Naive thymus-derived CD4-positive, alpha-beta T cell (primary cell): Measurements from ENCODE around the gene DCUN1D1. TPM values are rescaled to one million over a fixed set of nuclear protein-coding genes. Genes with fewer than 3 reads are reported as not detected.

Source experiments
- ATAC-seq: fragments of 150-1000 bp; cut with Tn5 transposase; 2 replicates; pipeline ENCODE4 v1.10.0; 2021; ENCODE audit warnings: mild to moderate bottlenecking, moderate library complexity
- CTCF ChIA-PET: fragments of 350-600 bp; sonication (Branson Sonifier 250); formaldehyde crosslinking; loops from one replicate; lab custom pipeline; 2021; ENCODE audit warnings: antibody characterized with exemption; lab: Charles Lee
- POLR2A ChIA-PET: fragments of 350-600 bp; sonication (Branson Sonifier 250); formaldehyde crosslinking; loops from one replicate; lab custom pipeline; 2021; ENCODE audit warnings: antibody characterized with exemption, inconsistent platforms; lab: Charles Lee
- DNase-seq, 9 donors: peaks; one replicate each; pipeline versions ENCODE4 v3.0.0 to v3.0.0-alpha.2; 2020 to 2022; ENCODE audit warnings: mixed read lengths in 1 of 9
- H3K27ac ChIP-seq: one replicate; pipeline ENCODE4 v1.7.0; 2013; ENCODE audit warnings: mild to moderate bottlenecking, low read depth, low read length, moderate library complexity
- H3K27me3 ChIP-seq, 2 donors: one replicate each; pipeline ENCODE4 v1.7.0; 2013; ENCODE audit warnings: low read length in 2 of 2, mild to moderate bottlenecking in 2 of 2, moderate library complexity in 2 of 2; ENCODE audit not compliant: control insufficient read depth in 2 of 2, insufficient read depth in 2 of 2
- H3K36me3 ChIP-seq, 3 experiments: 1 replicate in 2 of 3; 2 replicates in 1 of 3; pipeline ENCODE4 v1.7.0; 2013; ENCODE audit warnings: low read length in 3 of 3, mild to moderate bottlenecking in 3 of 3, moderate library complexity in 1 of 3; ENCODE audit not compliant: insufficient read depth in 3 of 3, control insufficient read depth in 2 of 3
- H3K4me1 ChIP-seq, 2 donors: one replicate each; pipeline ENCODE4 v1.7.0; 2013; ENCODE audit warnings: low read length in 2 of 2, mild to moderate bottlenecking in 2 of 2, moderate library complexity in 1 of 2; ENCODE audit not compliant: control insufficient read depth in 2 of 2, insufficient read depth in 2 of 2
- H3K4me3 ChIP-seq: 2 replicates; pipeline ENCODE4 v1.7.0; 2013; ENCODE audit warnings: mild to moderate bottlenecking, low read length
- H3K9me3 ChIP-seq, 3 experiments: 1 replicate in 2 of 3; 2 replicates in 1 of 3; pipeline ENCODE4 v1.7.0; 2013; ENCODE audit warnings: low read length in 3 of 3; ENCODE audit not compliant: control insufficient read depth in 2 of 3
- H3K27ac Mint-ChIP-seq, 9 donors: one replicate each; pipeline ENCODE4 v1.8.0; 2020 to 2022; ENCODE audit warnings: mixed read lengths in 9 of 9, mild to moderate bottlenecking in 8 of 9, moderate library complexity in 5 of 9, inconsistent platforms in 2 of 9
- H3K27me3 Mint-ChIP-seq, 5 donors: one replicate each; pipeline ENCODE4 v1.8.0; 2021 to 2022; ENCODE audit warnings: mixed read lengths in 5 of 5, mild to moderate bottlenecking in 1 of 5
- H3K36me3 Mint-ChIP-seq, 5 donors: one replicate each; pipeline ENCODE4 v1.8.0; 2020 to 2022; ENCODE audit warnings: mixed read lengths in 5 of 5, mild to moderate bottlenecking in 3 of 5, inconsistent platforms in 1 of 5
- H3K4me1 Mint-ChIP-seq, 7 donors: one replicate each; pipeline ENCODE4 v1.8.0; 2020 to 2022; ENCODE audit warnings: mixed read lengths in 7 of 7, mild to moderate bottlenecking in 3 of 7, inconsistent platforms in 1 of 7
- H3K4me3 Mint-ChIP-seq, 10 donors: one replicate each; pipeline ENCODE4 v1.8.0; 2020 to 2022; ENCODE audit warnings: mild to moderate bottlenecking in 10 of 10, mixed read lengths in 10 of 10, moderate library complexity in 6 of 10, inconsistent platforms in 2 of 10
- H3K9me3 Mint-ChIP-seq, 11 donors: one replicate each; pipeline ENCODE4 v1.8.0; 2020 to 2022; ENCODE audit warnings: mixed read lengths in 11 of 11, mild to moderate bottlenecking in 4 of 11, inconsistent platforms in 1 of 11, moderate library complexity in 1 of 11
- intact Hi-C, 2 donors: fragments of 100-400 bp; cut with micrococcal nuclease; formaldehyde crosslinking; loops; one replicate each; pipeline ENCODE4 v1.15.1; 2023
- polyA plus RNA-seq, 2 donors: library from polyadenylated mRNA; unstranded; fragments of 300-500 nt; fragmentation: Illumina TruSeq; gene quantifications; one replicate each; pipeline ENCODE4 v1.2.3, GENCODE V29; 2021
- total RNA-seq, 6 experiments: library from RNA in 5 of 6; stranded (reverse) in 5 of 6; gene quantifications; 1 replicate in 5 of 6; 2 replicates in 1 of 6; pipeline ENCODE4 v1.2.3 and lab custom pipeline; 2021 to 2026

The DCUN1D1 gene
- 10 to 100 TPM; 23.7 to 53.0 (median 34.0) TPM for total RNA-seq
- 10 to 100 TPM; 22.2 to 23.9 TPM for polyA plus RNA-seq
- 21.9 reads per million, percentile 52 among the genes with 10 or more reads in this experiment for total RNA-seq (lab: John Stamatoyannopoulos, UW)

DNA sequence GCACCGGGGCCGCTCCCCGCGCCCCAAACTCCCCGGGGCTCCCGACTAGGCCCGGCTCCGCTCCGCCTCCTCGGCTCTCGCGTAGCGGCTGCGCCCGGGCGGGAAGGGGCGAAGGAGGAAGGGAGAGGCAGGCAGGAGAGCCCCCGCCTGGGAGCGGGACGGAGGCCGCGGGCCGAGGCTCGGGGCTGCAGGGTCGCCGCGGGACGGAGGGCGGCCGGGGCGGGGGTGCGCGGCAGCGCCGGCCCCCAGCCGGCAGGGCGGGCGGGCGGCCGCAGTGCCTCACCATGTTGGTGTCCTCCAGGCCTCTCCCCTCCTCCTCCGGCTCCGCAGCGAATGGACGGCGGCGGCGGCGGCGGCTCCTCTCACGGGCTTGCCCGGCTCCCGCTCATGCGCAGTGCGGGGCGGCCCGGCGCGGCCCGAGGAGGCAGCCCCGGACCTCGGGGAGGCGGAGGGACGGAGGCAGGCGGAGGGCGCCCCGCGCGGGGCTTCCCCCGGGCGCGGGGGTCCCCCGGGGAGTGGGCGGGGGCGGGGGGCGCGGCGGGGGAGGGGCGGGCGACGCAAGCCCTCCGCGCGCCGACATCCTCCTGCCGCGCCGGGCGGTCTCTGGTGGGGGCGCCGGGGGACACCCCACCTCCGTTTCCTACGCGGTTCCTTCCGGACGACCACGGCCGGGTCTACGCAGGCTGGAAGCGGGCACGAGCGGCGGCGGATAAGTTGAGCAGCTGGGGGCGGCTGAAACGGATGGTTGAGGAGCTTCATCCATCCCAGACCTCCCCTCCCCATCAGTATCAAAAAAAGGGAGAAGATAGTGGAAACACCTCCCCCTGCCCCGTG, at the start of gene DCUN1D1:
Gene DCUN1D1, minus strand, starts transcription at position 335 of the 834 bp plus-strand sequence. Its CDS starts 49 bp downstream, at position 286.
- DNase-seq, result peak; percentile 77 to 95 (median 85)
- H3K36me3 Mint-ChIP-seq, result no peaks in the 10 kb centered on the region
- intact Hi-C loops, result loop anchor here (1.0 to 5.0 kb wide), 4 partner anchors 33 to 186 kb away; partner anchors contain the start of gene MCCC1 (in 2 of the 2)
- peak within 1 kb of the TSS; percentile 79 for H3K27ac ChIP-seq
- H3K27ac Mint-ChIP-seq, result peak within 1 kb of the TSS; percentile 73 to 95 (median 91)
- ATAC-seq, result peak; percentile 94
- peaks cover 14 to 46% (median 42%) of the 10 kb centered on the region in 7 donors for H3K4me1 Mint-ChIP-seq
- H3K4me3 ChIP-seq, result peak within 1 kb of the TSS; percentile 75
- H3K4me3 Mint-ChIP-seq, result peak within 1 kb of the TSS in 9 of 10 donors; percentile 87 to 97 (median 91)
- H3K4me1 ChIP-seq, result peaks cover 18 to 20% of the 10 kb centered on the region in 2 donors
- no peaks in the 10 kb centered on the region for H3K27me3 ChIP-seq
- POLR2A ChIA-PET, result interaction anchor here (1.0 to 1.8 kb wide), 2 partner anchors 9 to 12 kb away, joined by 3 to 5 read pairs; no protein-coding TSS in a partner anchor
- H3K9me3 ChIP-seq, result no peaks in the 10 kb centered on the region
- H3K9me3 Mint-ChIP-seq, result no peaks in the 10 kb centered on the region
- peaks cover 0 to 3% (median 0%) of the 10 kb centered on the region in 3 experiments for H3K36me3 ChIP-seq
- H3K27me3 Mint-ChIP-seq, result no peaks in the 10 kb centered on the region
- CTCF ChIA-PET, result interaction anchor here (0.6 kb wide), 1 partner anchor 113 kb away, joined by 3 read pairs; no protein-coding TSS in a partner anchor

DNA sequence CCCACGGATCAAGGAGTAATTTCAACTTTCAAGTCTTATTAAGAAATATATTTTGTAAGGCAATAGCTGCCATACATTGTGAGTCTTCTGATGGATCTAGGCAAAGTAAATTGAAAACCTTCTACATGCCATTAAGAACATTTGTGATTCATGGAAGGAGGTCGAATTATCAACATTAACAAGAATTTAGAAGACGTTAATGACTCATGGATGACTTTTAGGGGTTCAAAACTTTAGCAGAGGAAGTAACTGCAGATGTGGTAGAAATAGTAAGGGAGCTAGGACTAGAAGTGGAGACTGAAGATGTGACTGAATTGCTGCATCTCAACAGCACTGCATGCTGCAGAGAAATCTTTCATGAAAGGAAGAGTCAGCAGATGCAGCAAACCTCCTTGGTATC, 48.1 kb upstream of the DCUN1D1 start:
- DNase-seq (no peak), ATAC-seq (no peak)
- no peak overlapping the region for H3K27ac ChIP-seq
- Mint-ChIP-seq H3K4me3 (no peak overlapping the region), H3K27me3 (no peaks in the 10 kb centered on the region), H3K4me1 (peaks cover 0 to 6% (median 0%) of the 10 kb centered on the region in 7 donors), H3K27ac (no peak overlapping the region), H3K9me3 (peaks cover 0 to 2% (median 0%) of the 10 kb centered on the region in 11 donors), H3K36me3 (peaks cover 18 to 56% (median 38%) of the 10 kb centered on the region in 5 donors)
- peaks cover 0 to 35% (median 6%) of the 10 kb centered on the region in 3 experiments for H3K36me3 ChIP-seq
- intact Hi-C loops, result no loop called here
- no peaks in the 10 kb centered on the region for H3K9me3 ChIP-seq
- H3K27me3 ChIP-seq, result no peaks in the 10 kb centered on the region
- POLR2A ChIA-PET, result no interaction called here
- H3K4me3 ChIP-seq, result no peak overlapping the region
- CTCF ChIA-PET, result no interaction called here
- no peaks in the 10 kb centered on the region for H3K4me1 ChIP-seq

DNA sequence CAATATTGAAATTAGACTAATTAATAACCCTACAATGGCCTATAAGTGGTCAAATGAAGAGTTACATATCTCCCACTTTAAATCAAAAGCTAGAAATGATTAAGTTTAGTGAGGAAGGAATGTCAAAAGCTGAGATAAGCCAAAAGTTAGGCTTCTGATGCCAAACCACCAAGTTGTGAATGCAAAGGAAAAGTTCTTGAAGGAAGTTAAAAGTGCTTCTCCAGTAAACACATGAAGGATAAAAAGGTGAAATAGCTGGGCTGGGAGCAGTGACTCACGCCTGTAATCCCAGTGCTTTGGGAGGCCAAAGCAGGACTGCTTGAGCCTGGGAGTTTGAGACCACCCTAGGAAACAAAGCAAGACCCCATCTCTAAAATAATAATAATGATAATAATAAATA, 46.9 kb upstream of the DCUN1D1 start:
- Mint-ChIP-seq H3K27me3 (no peaks in the 10 kb centered on the region), H3K36me3 (peaks cover 18 to 50% (median 44%) of the 10 kb centered on the region in 5 donors), H3K9me3 (peaks cover 0 to 2% (median 0%) of the 10 kb centered on the region in 11 donors), H3K4me3 (no peak overlapping the region), H3K27ac (no peak overlapping the region), H3K4me1 (peaks cover 0 to 6% (median 0%) of the 10 kb centered on the region in 7 donors)
- DNase-seq (no peak), ATAC-seq (no peak)
- POLR2A ChIA-PET, result no interaction called here
- H3K4me1 ChIP-seq, result no peaks in the 10 kb centered on the region
- no peaks in the 10 kb centered on the region for H3K9me3 ChIP-seq
- intact Hi-C loops, result no loop called here
- H3K27ac ChIP-seq, result no peak overlapping the region
- CTCF ChIA-PET, result no interaction called here
- no peak overlapping the region for H3K4me3 ChIP-seq
- no peaks in the 10 kb centered on the region for H3K27me3 ChIP-seq
- peaks cover 0 to 31% (median 6%) of the 10 kb centered on the region in 3 experiments for H3K36me3 ChIP-seq

DNA sequence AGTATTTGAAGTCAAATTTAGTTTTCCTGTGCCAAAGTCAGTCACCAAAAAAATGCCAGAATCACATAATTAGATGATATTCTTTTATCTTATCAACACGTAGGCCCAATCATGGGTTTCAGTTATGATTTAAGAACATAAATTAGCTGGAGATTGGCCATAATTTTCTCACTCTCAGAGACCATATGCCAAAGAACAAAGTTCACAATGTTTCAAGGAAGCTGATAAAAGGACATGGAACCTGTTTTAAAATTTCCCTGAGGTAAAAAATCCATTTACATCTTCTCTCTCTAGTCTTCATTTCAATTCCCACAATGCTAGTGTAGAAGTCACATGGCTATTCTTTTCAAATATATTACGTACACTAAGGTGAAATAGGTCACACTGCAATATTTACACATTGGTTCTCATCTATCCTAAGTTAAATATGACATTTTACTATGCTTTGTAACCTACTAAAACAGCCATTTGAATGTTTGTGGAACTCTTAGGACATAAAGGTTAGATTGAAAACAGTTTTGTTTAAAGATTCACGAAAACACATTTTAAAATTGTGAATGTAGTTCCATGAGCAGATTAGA, 42.7 kb upstream of the DCUN1D1 start:
- Histone ChIP-seq H3K36me3 (peaks cover 0 to 35% (median 0%) of the 10 kb centered on the region in 3 experiments), H3K27me3 (no peaks in the 10 kb centered on the region), H3K4me3 (no peak overlapping the region), H3K9me3 (no peaks in the 10 kb centered on the region), H3K27ac (no peak overlapping the region), H3K4me1 (no peaks in the 10 kb centered on the region)
- CTCF ChIA-PET, result no interaction called here
- POLR2A ChIA-PET, result no interaction called here
- no peak for ATAC-seq
- no peak for DNase-seq
- no peak overlapping the region for H3K27ac Mint-ChIP-seq
- H3K27me3 Mint-ChIP-seq, result no peaks in the 10 kb centered on the region
- H3K36me3 Mint-ChIP-seq, result peaks cover 13 to 34% (median 26%) of the 10 kb centered on the region in 5 donors
- intact Hi-C loops, result no loop called here
- no peaks in the 10 kb centered on the region for H3K9me3 Mint-ChIP-seq
- H3K4me1 Mint-ChIP-seq, result no peaks in the 10 kb centered on the region
- no peak overlapping the region for H3K4me3 Mint-ChIP-seq

DNA sequence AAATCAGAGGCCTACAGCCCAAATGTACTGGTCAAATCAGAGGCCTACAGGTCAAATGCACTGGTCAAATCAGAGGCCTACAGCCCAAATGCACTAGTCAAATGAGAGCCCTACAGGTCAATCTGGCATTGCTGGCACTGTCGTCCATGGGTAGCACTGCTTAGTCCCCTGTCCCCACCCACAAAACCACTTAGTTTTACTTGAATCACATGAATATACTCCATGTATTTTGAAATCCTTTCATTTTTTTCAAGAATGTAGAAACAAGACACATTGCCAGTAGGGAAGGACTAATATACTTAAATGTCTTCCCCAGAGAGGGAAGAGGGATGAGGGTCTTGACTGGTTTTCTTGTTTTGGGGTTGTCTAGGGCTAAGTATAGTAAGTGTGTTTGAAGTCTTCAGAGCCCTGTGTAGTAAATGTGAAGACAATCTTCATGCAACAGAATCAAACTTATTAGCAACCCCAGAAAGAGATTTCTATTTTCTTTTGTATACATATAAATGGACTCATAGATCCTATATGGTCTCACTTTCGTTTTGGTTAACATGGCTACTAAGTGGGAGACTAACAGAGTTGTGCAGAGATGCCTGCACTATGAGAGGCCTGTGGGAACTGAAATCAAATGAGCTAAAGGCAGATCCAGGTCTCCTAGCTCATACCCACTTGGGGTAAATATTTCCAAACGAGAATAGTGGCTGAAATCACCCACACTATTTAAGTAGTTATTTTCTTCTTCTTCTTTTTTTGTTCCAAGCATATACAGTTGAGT, 38.3 kb upstream of the DCUN1D1 start:
- no peaks in the 10 kb centered on the region for H3K4me1 ChIP-seq
- no peak overlapping the region for H3K4me3 ChIP-seq
- Mint-ChIP-seq H3K4me1 (no peaks in the 10 kb centered on the region), H3K27me3 (no peaks in the 10 kb centered on the region), H3K36me3 (peaks cover 17 to 39% (median 30%) of the 10 kb centered on the region in 5 donors), H3K27ac (peak overlapping the region in 1 of 9 donors; percentile 77), H3K4me3 (no peak overlapping the region), H3K9me3 (no peaks in the 10 kb centered on the region)
- intact Hi-C loops, result loop anchor here in 1 of 2 donors (10.0 kb wide), 1 partner anchor 104 kb away; no protein-coding TSS in a partner anchor
- DNase-seq (peak in 3 of 9 donors; percentile 12 to 35 (median 26)), ATAC-seq (no peak)
- ChIA-PET POLR2A (no interaction called here), CTCF (no interaction called here)
- no peaks in the 10 kb centered on the region for H3K9me3 ChIP-seq
- H3K27me3 ChIP-seq, result no peaks in the 10 kb centered on the region
- peaks cover 0 to 49% (median 5%) of the 10 kb centered on the region in 3 experiments for H3K36me3 ChIP-seq
- H3K27ac ChIP-seq, result no peak overlapping the region

DNA sequence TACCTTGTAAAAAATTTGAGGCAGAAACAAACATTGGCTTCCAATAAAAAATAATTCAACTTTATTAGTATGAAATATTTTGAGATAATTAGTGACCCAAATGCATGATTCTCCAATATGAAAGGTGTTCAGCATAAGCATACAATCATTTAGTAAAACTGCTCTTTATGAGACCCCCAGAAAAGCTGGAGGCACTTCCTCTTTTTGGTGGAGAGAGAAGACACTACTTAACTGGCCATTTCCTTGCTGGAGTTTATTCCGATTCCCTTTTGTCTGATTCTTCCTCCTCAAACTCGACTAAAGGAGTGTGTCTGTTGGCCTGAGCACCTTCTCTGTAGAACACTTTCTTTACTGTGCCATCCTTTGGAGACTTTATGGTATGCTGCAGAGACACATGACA, 34.8 kb upstream of the DCUN1D1 start:
- no peaks in the 10 kb centered on the region for H3K9me3 Mint-ChIP-seq
- intact Hi-C loops, result loop anchor here in 1 of 2 donors (10.0 kb wide), 1 partner anchor 100 kb away; no protein-coding TSS in a partner anchor
- H3K4me1 Mint-ChIP-seq, result no peaks in the 10 kb centered on the region
- Histone ChIP-seq H3K27me3 (no peaks in the 10 kb centered on the region), H3K9me3 (no peaks in the 10 kb centered on the region), H3K4me3 (no peak overlapping the region), H3K4me1 (no peaks in the 10 kb centered on the region), H3K36me3 (peaks cover 0 to 30% (median 5%) of the 10 kb centered on the region in 3 experiments), H3K27ac (no peak overlapping the region)
- DNase-seq (no peak), ATAC-seq (no peak)
- ChIA-PET CTCF (no interaction called here), POLR2A (no interaction called here)
- no peak overlapping the region for H3K4me3 Mint-ChIP-seq
- H3K36me3 Mint-ChIP-seq, result peaks cover 13 to 29% (median 21%) of the 10 kb centered on the region in 5 donors
- H3K27ac Mint-ChIP-seq, result no peak overlapping the region
- no peaks in the 10 kb centered on the region for H3K27me3 Mint-ChIP-seq
